A549 treated with CpdA at 1 μM for 4 hours (cell line): Measurements from ENCODE around the gene CBFA2T2. TPM values are rescaled to one million over a fixed set of nuclear protein-coding genes. Genes with fewer than 3 reads are reported as not detected.

Source experiments
- total RNA-seq: library from RNA; stranded (reverse); fragments of 200-300 nt; extraction: Qiagen RNA extraction; gene quantifications from 5 replicates; pipeline ENCODE4 v1.2.3, GENCODE V29; 2022; ENCODE audit warnings: low read depth

CBFA2T2 gene
- 4.6 to 7.7 TPM (median 6.0 TPM) in 5 replicates for total RNA-seq

DNA sequence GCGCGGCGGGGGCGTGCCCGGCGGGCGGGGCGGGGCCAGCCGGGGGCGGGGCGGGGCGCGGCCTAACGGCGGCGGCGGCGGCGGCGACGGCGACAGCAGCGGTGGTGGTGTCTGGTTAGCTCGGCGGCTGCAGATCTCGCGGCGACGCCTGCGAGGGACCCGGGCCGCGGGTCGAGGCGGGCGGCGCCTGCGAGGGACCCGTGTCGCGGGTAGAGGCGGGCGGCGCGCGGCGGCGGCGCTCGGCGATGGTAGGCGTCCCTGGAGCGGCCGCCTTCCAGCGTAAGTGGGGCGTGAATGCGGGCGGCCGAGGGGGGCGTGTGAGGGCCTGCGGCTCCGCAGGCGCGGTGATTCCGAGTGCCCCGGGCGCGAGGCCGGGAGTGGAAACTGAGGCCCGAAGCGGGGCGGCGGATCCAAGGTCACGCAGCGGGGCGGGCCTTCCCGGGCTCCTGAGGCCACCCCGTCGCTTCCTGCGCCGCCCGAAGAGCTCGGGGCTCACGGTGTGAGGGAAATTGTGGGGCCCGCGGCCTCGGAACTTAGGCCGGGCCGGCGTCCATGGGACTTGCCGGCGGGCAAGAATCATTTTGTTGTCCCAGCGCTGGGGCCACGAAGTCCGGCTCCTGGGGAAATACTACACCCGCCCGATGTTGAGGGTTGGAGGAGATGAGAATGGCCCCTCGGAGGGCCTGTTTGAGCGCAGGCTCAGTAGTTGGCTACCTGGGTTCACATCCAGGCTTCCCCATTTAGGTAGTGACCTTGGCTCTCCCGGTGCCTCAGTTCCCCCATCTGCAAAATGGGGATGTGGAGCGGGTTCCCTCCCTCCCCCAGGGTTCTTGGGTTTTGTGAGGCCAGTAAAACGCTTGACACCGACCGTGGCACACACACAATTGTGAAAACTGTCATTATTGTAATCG, at the start of gene CBFA2T2:
TSS of gene CBFA2T2 (plus strand) at position 74 of the 911 bp plus-strand sequence. CDS start at position 246, 172 bp downstream.

GRCh38 chr20:33443512-33444239, 46.2 kb upstream of the CBFA2T2 start, which contains the start of gene SNTA1:
SNTA1 (minus strand) TSS chr20:33443763; CDS start chr20:33443620, 143 bp downstream.

DNA sequence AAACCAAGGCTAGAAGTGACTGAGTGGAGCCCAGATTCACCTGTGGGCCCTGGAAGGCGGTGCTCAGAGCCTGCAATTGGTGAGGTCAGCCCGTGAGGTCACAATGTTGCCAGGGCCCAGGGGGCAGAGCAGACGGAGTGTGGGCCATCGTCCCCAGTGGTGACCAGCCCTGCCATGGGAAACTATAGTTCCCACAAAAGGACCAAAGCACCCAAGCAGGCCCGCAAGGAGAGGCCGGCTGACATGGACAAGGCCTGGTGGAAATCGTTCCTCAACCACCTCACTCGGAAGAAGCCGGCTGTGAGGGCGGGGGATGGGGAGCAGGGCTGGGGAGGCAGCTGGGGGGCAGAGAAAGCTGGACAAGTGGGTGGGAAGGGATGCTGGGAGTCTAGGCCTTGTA, 172.3 kb downstream of the CBFA2T2 start, which contains the start of gene C20orf144:
TSS of gene C20orf144 (plus strand) at position 156 of the 400 bp plus-strand sequence. CDS start at position 175, 19 bp downstream.

DNA sequence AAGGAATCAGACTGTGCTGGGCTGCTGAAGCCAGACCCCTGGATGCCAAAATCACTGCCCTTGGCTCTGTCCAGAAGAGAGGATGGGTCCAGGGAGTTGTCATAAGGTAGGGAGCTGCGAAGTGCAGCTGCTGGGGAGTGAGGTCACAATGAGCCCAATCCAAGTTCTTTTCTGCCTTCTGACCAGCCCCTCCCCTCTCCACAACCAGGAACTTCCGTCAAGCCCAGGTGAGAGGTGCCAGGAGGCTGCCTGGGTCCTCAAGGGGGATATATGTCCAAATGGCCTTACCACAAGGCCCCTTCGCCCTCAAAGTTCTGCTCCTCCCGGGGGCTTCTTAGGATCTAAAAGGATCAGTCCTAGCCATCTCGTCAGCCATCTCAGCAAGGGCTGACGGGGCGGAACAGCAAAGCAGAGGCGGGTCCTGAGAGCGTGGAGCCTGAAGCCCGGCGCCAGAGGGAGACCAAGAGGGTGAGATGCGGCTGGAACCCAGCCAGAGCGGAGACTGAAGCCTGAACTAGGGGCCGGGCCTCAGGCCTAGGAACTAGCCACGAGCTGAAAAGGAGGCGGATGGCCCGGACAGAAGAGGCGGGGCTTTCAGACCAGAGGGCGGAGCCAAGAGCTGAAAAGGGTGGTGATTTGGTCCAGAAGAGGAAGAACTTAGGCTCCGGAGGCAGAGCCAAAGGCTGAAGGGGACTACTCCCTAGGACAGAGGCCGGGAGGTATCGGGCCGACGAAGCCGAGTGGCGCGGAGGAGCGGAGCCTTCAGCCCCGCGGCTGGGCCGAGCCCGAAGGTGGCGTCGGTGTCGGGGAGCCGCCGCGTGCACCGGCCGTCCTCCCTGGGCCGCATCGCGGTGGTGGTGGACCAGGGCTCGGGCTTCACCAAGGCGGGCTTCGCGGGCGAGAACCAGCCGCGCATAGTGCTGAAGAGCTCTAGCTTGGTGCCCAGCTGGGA, 176.7 kb downstream of the CBFA2T2 start, which contains the start of gene ACTL10:
TSS of gene ACTL10 (plus strand) at position 651 of the 952 bp plus-strand sequence. CDS start 555 bp downstream, outside the sequence.

DNA sequence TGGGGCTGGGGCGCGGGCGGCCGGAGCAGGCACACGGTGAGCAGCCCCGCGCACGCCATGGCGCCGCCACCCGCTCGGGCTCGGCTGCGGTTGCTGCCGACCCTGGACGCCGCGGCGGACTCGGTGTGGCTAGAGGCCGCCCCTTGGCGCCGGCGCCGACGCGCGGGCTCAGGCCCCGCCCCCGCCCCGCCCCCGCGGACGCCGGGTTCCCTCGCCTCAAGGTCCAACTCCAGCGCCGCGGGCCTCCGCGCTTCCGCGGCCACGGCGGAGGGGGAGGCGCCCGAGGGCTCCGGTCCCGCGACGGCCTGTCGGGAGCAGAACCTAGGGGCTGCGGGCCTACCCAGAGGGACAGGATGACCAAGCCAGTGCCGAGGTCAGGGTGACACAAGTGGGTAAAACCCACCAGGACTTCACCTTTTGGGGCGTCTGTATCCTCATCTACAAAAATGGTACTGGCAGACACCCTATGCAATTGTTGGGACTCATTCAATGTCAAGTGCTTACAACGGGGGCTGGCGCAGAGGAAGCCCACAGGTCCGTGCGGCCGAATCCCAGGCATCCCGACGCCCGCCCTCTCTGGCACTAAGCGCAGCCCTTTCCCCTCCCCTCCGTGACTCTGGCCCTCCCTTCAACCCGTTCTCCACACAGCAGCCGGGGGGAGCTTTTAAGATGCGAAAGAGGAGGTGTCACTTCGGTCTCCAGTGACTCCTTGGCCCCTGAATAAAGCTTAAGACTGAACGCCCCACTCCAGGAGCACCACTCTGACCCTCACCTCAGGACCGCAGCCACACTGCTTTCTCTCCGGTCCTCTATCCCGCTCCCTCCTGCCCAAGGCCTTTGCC, 184.6 kb downstream of the CBFA2T2 start, which contains the start of gene NECAB3:
TSS of gene NECAB3 (minus strand) at position 135 of the 842 bp plus-strand sequence. CDS start at position 59, 76 bp downstream.

GRCh38 chr20:33686100-33686983, 196.4 kb downstream of the CBFA2T2 start, which contains the start of gene E2F1:
E2F1 (minus strand) TSS chr20:33686385; CDS start chr20:33686264, 121 bp downstream.

Other genes starting within 250 kb of the CBFA2T2 start
- 0.07 to 0.15 TPM (median 0.14 TPM) in 3 of 5 replicates, not detected in the others for gene BPIFB1, start 206.9 kb upstream of the CBFA2T2 start, total RNA-seq
- 32.5 to 35.8 TPM (median 34.4 TPM) in 5 replicates for gene CDK5RAP1, start 88.6 kb upstream of the CBFA2T2 start, total RNA-seq
- gene SNTA1, start 46.3 kb upstream of the CBFA2T2 start, total RNA-seq, result 8.0 to 11.2 TPM (median 10.6 TPM) in 5 replicates
- gene C20orf144, start 172.2 kb downstream of the CBFA2T2 start, total RNA-seq, result 0.06 to 0.18 TPM (median 0.09 TPM) in 5 replicates
- gene ACTL10, start 176.8 kb downstream of the CBFA2T2 start, total RNA-seq, result 0.02 TPM in 1 of 5 replicates, not detected in the others
- 10.7 to 15.2 TPM (median 14.2 TPM) in 5 replicates for gene NECAB3, start 184.3 kb downstream of the CBFA2T2 start, total RNA-seq
- gene E2F1, start 196.3 kb downstream of the CBFA2T2 start, total RNA-seq, result 27.2 to 31.6 TPM (median 29.4 TPM) in 5 replicates
- 4.3 to 8.1 TPM (median 5.7 TPM) in 5 replicates for gene PXMP4, start 230.2 kb downstream of the CBFA2T2 start, total RNA-seq
- gene ZNF341, start 241.9 kb downstream of the CBFA2T2 start, total RNA-seq, result 2.9 to 5.5 TPM (median 4.4 TPM) in 5 replicates